ENCODE data around the gene RAB37. TPM values are rescaled to one million over a fixed set of nuclear protein-coding genes. Genes with fewer than 3 reads are reported as not detected.

Gene RAB37
- total and polyA plus RNA-seq, 2 of the 8 experiments (the other 6 are each of a cell fraction or from before 2014, with no cell fraction given) = 5.5 to 6.1 TPM

DNA sequence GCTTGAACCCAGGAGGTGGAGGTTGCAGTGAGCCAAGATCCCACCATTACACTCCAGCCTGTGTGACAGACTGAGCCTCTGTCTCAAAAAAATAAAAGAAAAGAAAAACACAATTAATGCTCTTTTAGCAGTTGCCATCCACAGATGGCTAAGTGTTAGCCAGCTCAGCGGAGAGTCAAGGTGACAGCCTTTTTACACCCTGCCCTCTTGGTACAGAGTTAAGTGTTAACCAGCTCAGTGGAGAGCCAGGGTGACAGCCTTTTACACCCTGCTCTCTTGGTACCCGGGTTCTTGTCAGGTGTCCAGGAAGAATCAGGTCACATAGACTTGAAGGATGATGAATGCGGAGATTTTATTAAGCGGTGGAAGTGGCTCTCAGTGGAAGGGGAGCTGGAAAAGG is 16.6 kb upstream of the RAB37 start:
- H2AFZ ChIP-seq (ENCODE audit: low read length) = no peak overlapping the region
- H3K79me1 ChIP-seq (ENCODE audit: low read depth, low read length) = no peaks in the 10 kb centered on the region
- no peak overlapping the region for H3K4me2 ChIP-seq (ENCODE audit: insufficient read depth in 1 of 2, low read depth in 2 of 2, low read length in 2 of 2)
- H2BK15ac ChIP-seq (ENCODE audit: low read length) = no peak overlapping the region
- H4K8ac ChIP-seq (ENCODE audit: extremely low read depth, insufficient read depth, low read length) = no peak overlapping the region
- ChIA-PET CTCF (ENCODE audit: partially characterized antibody) (interaction anchor here (1.2 to 1.5 kb wide), 2 partner anchors 16 to 71 kb away, joined by 3 to 4 read pairs; no protein-coding TSS in a partner anchor), POLR2A (ENCODE audit: partially characterized antibody) (no interaction called here)
- H3K9ac ChIP-seq (replicated peaks in 1 of 4; ENCODE audit: extremely low read depth in 1 of 4, low read depth in 3 of 4, low read length in 3 of 4) = no peak overlapping the region
- no peak overlapping the region for H3K23ac ChIP-seq (ENCODE audit: insufficient read length)
- H3K18ac ChIP-seq (ENCODE audit: extremely low read depth, low read length) = no peak overlapping the region
- no peak overlapping the region for H3K4me3 ChIP-seq (ENCODE audit: extremely low read depth in 1 of 4, insufficient read depth in 2 of 4, low read depth in 3 of 4, low read length in 4 of 4)
- H4K91ac ChIP-seq (replicated peaks; ENCODE audit: insufficient read length, low read length) = no peak overlapping the region
- H3K36me3 ChIP-seq (ENCODE audit: control insufficient read depth in 2 of 4, insufficient read depth in 4 of 4, low read length in 3 of 4) = no peaks in the 10 kb centered on the region
- no peaks in the 10 kb centered on the region for H3K79me2 ChIP-seq (ENCODE audit: control insufficient read depth in 1 of 2, insufficient read depth in 2 of 2, low read length in 2 of 2)
- no peaks in the 10 kb centered on the region for H3K23me2 ChIP-seq (ENCODE audit: low read depth, low read length)
- no peak overlapping the region for H4K5ac ChIP-seq (ENCODE audit: insufficient read length, low read depth, low read length)
- H2BK20ac ChIP-seq (ENCODE audit: low read length) = no peak overlapping the region
- DNase-seq (ENCODE audit: low read depth in 1 of 2, low spot score in 2 of 2) (no peak), FAIRE-seq (no peak)
- H3K27ac ChIP-seq (ENCODE audit: low read depth, low read length) = no peak overlapping the region
- H2BK12ac ChIP-seq (ENCODE audit: low read depth, low read length) = no peak overlapping the region
- WGBS, 2 experiments (ENCODE audit: extremely low coverage in 1 of 2, insufficient coverage in 1 of 2, insufficient read length in 1 of 2, insufficient replicate concordance in 2 of 2, low coverage in 1 of 2, low lambda C conversion rate in 2 of 2, missing lambda C conversion rate in 1 of 2) = 97% methylated on average over 4 of the region's 4 CpGs; no CpG with 5 or more reads in 1 of the 2 experiments
- H3K27me3 ChIP-seq (replicated peaks in 1 of 4; ENCODE audit: control insufficient read depth in 3 of 4, extremely low read depth in 1 of 4, insufficient read depth in 3 of 4, low read length in 3 of 4) = no peaks in the 10 kb centered on the region
- H4K20me1 ChIP-seq (replicated peaks in 1 of 2; ENCODE audit: control insufficient read depth in 1 of 2, insufficient read depth in 2 of 2, low read length in 2 of 2) = no peaks in the 10 kb centered on the region
- H3K14ac ChIP-seq (ENCODE audit: insufficient read length) = no peak overlapping the region
- H3K4me1 ChIP-seq (replicated peaks in 1 of 4; ENCODE audit: control insufficient read depth in 3 of 4, insufficient read depth in 4 of 4, low read length in 3 of 4) = no peaks in the 10 kb centered on the region
- H2BK5ac ChIP-seq (ENCODE audit: low read depth, low read length) = no peak overlapping the region
- no peaks in the 10 kb centered on the region for H3K9me3 ChIP-seq (ENCODE audit: insufficient read depth in 2 of 2, low read depth in 1 of 2, low read length in 1 of 2)
- H2AK5ac ChIP-seq (ENCODE audit: low read depth, low read length) = no peak overlapping the region
- H2BK120ac ChIP-seq (replicated peaks; ENCODE audit: low read depth, low read length) = no peak overlapping the region
- no peak overlapping the region for H3K56ac ChIP-seq (replicated peaks; ENCODE audit: insufficient read length, low read depth, low read length)
- no peak overlapping the region for H3K4ac ChIP-seq (replicated peaks; ENCODE audit: insufficient read length, low read depth, low read length)
- TF ChIP-seq GTF2F1 (IDR thresholded peaks at IDR 0.05; ENCODE audit: borderline replicate concordance, low read depth, low read length) = no peak
- TF ChIP-seq CBX5 (IDR thresholded peaks at IDR 0.05; ENCODE audit: low read depth, low read length) = no peak
- no peak for TF ChIP-seq HDAC6 (IDR thresholded peaks at IDR 0.05; ENCODE audit: low read depth, low read length)
- TF ChIP-seq, protein P1, sequence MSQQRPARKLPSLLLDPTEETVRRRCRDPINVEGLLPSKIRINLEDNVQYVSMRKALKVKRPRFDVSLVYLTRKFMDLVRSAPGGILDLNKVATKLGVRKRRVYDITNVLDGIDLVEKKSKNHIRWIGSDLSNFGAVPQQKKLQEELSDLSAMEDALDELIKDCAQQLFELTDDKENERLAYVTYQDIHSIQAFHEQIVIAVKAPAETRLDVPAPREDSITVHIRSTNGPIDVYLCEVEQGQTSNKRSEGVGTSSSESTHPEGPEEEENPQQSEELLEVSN (IDR thresholded peaks at IDR 0.05) = no peak
- TF ChIP-seq POLR2AphosphoS5 (IDR thresholded peaks at IDR 0.05; ENCODE audit: low read depth, low read length) = no peak
- TF ChIP-seq SUZ12 (IDR thresholded peaks at IDR 0.05; ENCODE audit: low read length) = no peak
- no peak for TF ChIP-seq KDM5A (IDR thresholded peaks at IDR 0.05; ENCODE audit: low read length)
- TF ChIP-seq CHD1 (IDR thresholded peaks at IDR 0.05; ENCODE audit: low read depth, low read length) = no peak
- TF ChIP-seq, protein P2, sequence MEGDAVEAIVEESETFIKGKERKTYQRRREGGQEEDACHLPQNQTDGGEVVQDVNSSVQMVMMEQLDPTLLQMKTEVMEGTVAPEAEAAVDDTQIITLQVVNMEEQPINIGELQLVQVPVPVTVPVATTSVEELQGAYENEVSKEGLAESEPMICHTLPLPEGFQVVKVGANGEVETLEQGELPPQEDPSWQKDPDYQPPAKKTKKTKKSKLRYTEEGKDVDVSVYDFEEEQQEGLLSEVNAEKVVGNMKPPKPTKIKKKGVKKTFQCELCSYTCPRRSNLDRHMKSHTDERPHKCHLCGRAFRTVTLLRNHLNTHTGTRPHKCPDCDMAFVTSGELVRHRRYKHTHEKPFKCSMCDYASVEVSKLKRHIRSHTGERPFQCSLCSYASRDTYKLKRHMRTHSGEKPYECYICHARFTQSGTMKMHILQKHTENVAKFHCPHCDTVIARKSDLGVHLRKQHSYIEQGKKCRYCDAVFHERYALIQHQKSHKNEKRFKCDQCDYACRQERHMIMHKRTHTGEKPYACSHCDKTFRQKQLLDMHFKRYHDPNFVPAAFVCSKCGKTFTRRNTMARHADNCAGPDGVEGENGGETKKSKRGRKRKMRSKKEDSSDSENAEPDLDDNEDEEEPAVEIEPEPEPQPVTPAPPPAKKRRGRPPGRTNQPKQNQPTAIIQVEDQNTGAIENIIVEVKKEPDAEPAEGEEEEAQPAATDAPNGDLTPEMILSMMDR (IDR thresholded peaks at IDR 0.05; ENCODE audit: control extremely low read depth in 1 of 3, insufficient read depth in 1 of 3, low read depth in 1 of 3, low read length in 3 of 3) = no peak
- TF ChIP-seq MAFK (IDR thresholded peaks at IDR 0.05; ENCODE audit: low read depth, low read length) = no peak
- TF ChIP-seq EGR1 (IDR thresholded peaks at IDR 0.05; ENCODE audit: borderline replicate concordance, low read depth, low read length) = no peak
- no peak for TF ChIP-seq RFX5 (IDR thresholded peaks at IDR 0.05; ENCODE audit: borderline replicate concordance, low read depth, low read length)

Data from H1 (cell line).